ENCODE data around the gene RNASEL.

Gene RNASEL

GRCh38 chr1:182622901-182623528 lies 34.0 kb upstream of the RNASEL start:
- H3K4me3 ChIP-seq (ENCODE audit: low read depth, low read length): no peak overlapping the region

GRCh38 chr1:182621906-182622305 lies 32.9 kb upstream of the RNASEL start:
- no peak overlapping the region for H3K4me3 ChIP-seq (ENCODE audit: low read depth, low read length)

GRCh38 chr1:182620924-182621585 lies 32.0 kb upstream of the RNASEL start:
- H3K4me3 ChIP-seq (ENCODE audit: low read depth, low read length): no peak overlapping the region

- H3K4me3 ChIP-seq (ENCODE audit: low read depth, low read length): no peak overlapping the region
Observed at GRCh38 chr1:182617734-182618351, 28.8 kb upstream of the RNASEL start.

- H3K4me3 ChIP-seq (ENCODE audit: low read depth, low read length): no peak overlapping the region
Observed at GRCh38 chr1:182617014-182617429, 28.0 kb upstream of the RNASEL start.

GRCh38 chr1:182616130-182617013 lies 27.3 kb upstream of the RNASEL start:
- peak overlapping the region; percentile 8 for H3K4me3 ChIP-seq (ENCODE audit: low read depth, low read length)

- H3K4me3 ChIP-seq (ENCODE audit: low read depth, low read length): peak overlapping the region; percentile 47
Observed at GRCh38 chr1:182615468-182616129, 26.5 kb upstream of the RNASEL start.

- peak overlapping the region; percentile 47 for H3K4me3 ChIP-seq (ENCODE audit: low read depth, low read length)
Observed at GRCh38 chr1:182614796-182615454, 25.9 kb upstream of the RNASEL start.

- H3K4me3 ChIP-seq (ENCODE audit: low read depth, low read length): no peak overlapping the region
Observed at GRCh38 chr1:182611787-182612186, 22.7 kb upstream of the RNASEL start.

GRCh38 chr1:182611326-182611725 lies 22.3 kb upstream of the RNASEL start:
- no peak overlapping the region for H3K4me3 ChIP-seq (ENCODE audit: low read depth, low read length)

GRCh38 chr1:182610606-182611194 lies 21.6 kb upstream of the RNASEL start:
- no peak overlapping the region for H3K4me3 ChIP-seq (ENCODE audit: low read depth, low read length)

GRCh38 chr1:182608845-182609610 lies 20.0 kb upstream of the RNASEL start:
- H3K4me3 ChIP-seq (ENCODE audit: low read depth, low read length): no peak overlapping the region

GRCh38 chr1:182608236-182608635 lies 19.2 kb upstream of the RNASEL start:
- H3K4me3 ChIP-seq (ENCODE audit: low read depth, low read length): no peak overlapping the region

GRCh38 chr1:182607566-182607965 lies 18.5 kb upstream of the RNASEL start:
- H3K4me3 ChIP-seq (ENCODE audit: low read depth, low read length): no peak overlapping the region

GRCh38 chr1:182604175-182605164 lies 15.4 kb upstream of the RNASEL start, which contains the start of gene RGS16:
Gene RGS16, minus strand, starts transcription at chr1:182604389. Its CDS starts 130 bp downstream, at chr1:182604259.
- H3K4me3 ChIP-seq (ENCODE audit: low read depth, low read length): peak within 1 kb of the TSS; percentile 13

- peak overlapping the region; percentile 13 for H3K4me3 ChIP-seq (ENCODE audit: low read depth, low read length)
Observed at GRCh38 chr1:182603646-182604174, 14.7 kb upstream of the RNASEL start.

- H3K4me3 ChIP-seq (ENCODE audit: low read depth, low read length): no peak overlapping the region
Observed at GRCh38 chr1:182602935-182603645, 14.0 kb upstream of the RNASEL start.
